HepG2 (cell line): Measurements from ENCODE around the gene PKIB.

ENCODE experiments used
- CREM ChIP-seq, 2 experiments: sonication (generic) in 1 of 2; formaldehyde crosslinking in 1 of 2; IDR thresholded peaks; 2 replicates each; pipeline versions ENCODE4 v1.4.0 to v1.6.1; 2016 to 2020; ENCODE audit warnings: antibody characterized with exemption in 1 of 2, mild to moderate bottlenecking in 1 of 2, missing genetic modification reagents in 1 of 2
- EZH2 ChIP-seq: conservative IDR thresholded peaks from 2 replicates; pipeline ENCODE4 v1.6.1; 2012; ENCODE audit warnings: mild to moderate bottlenecking, low read depth, low read length, moderate library complexity
- FOXO1 ChIP-seq: sonication (generic); formaldehyde crosslinking; IDR thresholded peaks from 2 replicates; pipeline ENCODE4 v1.4.0; 2020; ENCODE audit warnings: missing genetic modification reagents
- HNRNPLL ChIP-seq: fragments of 200-400 bp; formaldehyde crosslinking; IDR thresholded peaks from 2 replicates; pipeline ENCODE4 v1.6.1; 2017; ENCODE audit warnings: mild to moderate bottlenecking, low read depth, low read length; ENCODE audit not compliant: poor library complexity, severe bottlenecking
- MAFF ChIP-seq: IDR thresholded peaks from 2 replicates; pipeline ENCODE4 v1.6.1; 2011; ENCODE audit warnings: low read depth, low read length, improper control_type of control experiment
- MAFK ChIP-seq, 2 experiments: IDR thresholded peaks in 1 of 2; conservative IDR thresholded peaks in 1 of 2; 2 replicates each; pipeline ENCODE4 v1.6.1; 2011; ENCODE audit warnings: improper control_type of control experiment in 2 of 2, low read length in 2 of 2
- POLR2A ChIP-seq, 2 experiments: IDR thresholded peaks; 2 replicates each; pipeline ENCODE4 v1.6.1; 2011; ENCODE audit warnings: low read depth in 2 of 2, low read length in 2 of 2, mild to moderate bottlenecking in 1 of 2, moderate library complexity in 1 of 2; ENCODE audit not compliant: insufficient read depth in 1 of 2
- SP1 ChIP-seq, 2 experiments: fragments of 450-650 bp in 1 of 2; sonication (generic) in 1 of 2; formaldehyde crosslinking in 1 of 2; IDR thresholded peaks; 2 replicates each; pipeline versions ENCODE4 v1.4.0 to v1.6.1; 2016 to 2020; ENCODE audit warnings: missing genetic modification reagents in 1 of 2
- TAF1 ChIP-seq: sonication (generic); formaldehyde crosslinking; IDR thresholded peaks from 2 replicates; pipeline ENCODE4 v1.4.0; 2020; ENCODE audit warnings: missing genetic modification reagents
- ZNF124 ChIP-seq: sonication (generic); formaldehyde crosslinking; IDR thresholded peaks from 2 replicates; pipeline ENCODE4 v1.4.0; 2020; ENCODE audit warnings: missing genetic modification reagents
- TF ChIP-seq, protein P1 (sequence below): sonication (generic); formaldehyde crosslinking; IDR thresholded peaks from 2 replicates; pipeline ENCODE4 v1.5.0; 2020; ENCODE audit warnings: mild to moderate bottlenecking, missing genetic modification reagents, moderate library complexity
- TF ChIP-seq, protein P2 (sequence below), 2 experiments: sonication (generic) in 1 of 2; formaldehyde crosslinking in 1 of 2; IDR thresholded peaks; 2 replicates each; pipeline versions ENCODE4 v1.4.0 to v1.6.1; 2016 to 2020; ENCODE audit warnings: borderline replicate concordance in 1 of 2, low read depth in 1 of 2, mild to moderate bottlenecking in 1 of 2, missing genetic modification reagents in 1 of 2
- TF ChIP-seq, protein P3 (sequence below): sonication (generic); formaldehyde crosslinking; IDR thresholded peaks from 2 replicates; pipeline ENCODE4 v1.4.0; 2020; ENCODE audit warnings: missing genetic modification reagents

DNA sequence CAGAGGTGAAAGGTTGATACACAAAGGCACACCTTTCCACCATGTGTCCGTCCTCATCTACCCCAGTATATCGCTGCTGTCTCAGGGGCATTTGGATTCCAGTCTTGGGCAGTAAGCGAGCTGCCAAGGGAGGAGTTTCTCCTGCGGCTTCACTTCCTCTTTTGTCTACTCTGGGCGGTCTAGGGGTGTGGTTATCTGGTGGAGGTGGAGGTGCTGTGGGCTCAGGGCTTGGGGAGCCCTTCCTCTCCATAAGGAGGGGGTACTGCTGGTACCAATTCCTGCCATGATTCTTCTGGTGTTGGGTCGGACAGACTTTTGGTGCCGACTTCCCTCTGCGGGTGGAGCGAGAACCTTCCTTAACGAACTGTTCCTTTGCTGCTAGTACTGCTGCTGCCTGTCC lies 137.4 kb downstream of the PKIB start:
- TF ChIP-seq, protein P1, sequence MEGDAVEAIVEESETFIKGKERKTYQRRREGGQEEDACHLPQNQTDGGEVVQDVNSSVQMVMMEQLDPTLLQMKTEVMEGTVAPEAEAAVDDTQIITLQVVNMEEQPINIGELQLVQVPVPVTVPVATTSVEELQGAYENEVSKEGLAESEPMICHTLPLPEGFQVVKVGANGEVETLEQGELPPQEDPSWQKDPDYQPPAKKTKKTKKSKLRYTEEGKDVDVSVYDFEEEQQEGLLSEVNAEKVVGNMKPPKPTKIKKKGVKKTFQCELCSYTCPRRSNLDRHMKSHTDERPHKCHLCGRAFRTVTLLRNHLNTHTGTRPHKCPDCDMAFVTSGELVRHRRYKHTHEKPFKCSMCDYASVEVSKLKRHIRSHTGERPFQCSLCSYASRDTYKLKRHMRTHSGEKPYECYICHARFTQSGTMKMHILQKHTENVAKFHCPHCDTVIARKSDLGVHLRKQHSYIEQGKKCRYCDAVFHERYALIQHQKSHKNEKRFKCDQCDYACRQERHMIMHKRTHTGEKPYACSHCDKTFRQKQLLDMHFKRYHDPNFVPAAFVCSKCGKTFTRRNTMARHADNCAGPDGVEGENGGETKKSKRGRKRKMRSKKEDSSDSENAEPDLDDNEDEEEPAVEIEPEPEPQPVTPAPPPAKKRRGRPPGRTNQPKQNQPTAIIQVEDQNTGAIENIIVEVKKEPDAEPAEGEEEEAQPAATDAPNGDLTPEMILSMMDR (CRISPR knock-in tag) = no peak
- TF ChIP-seq POLR2A (IDR thresholded peaks at IDR 0.05; ENCODE audit: insufficient read depth in 1 of 2, low read depth in 2 of 2, low read length in 2 of 2) (no peak), HNRNPLL (no peak), MAFK (conservative IDR thresholded peaks at IDR 0.05 in 1 of 2, IDR thresholded peaks at IDR 0.05 in 1 of 2; ENCODE audit: low read length in 2 of 2) (no peak), MAFF (no peak), CREM (IDR thresholded peaks at IDR 0.05) (no peak), CREM (CRISPR knock-in tag; IDR thresholded peaks at IDR 0.05) (no peak), TAF1 (no peak), FOXO1 (CRISPR knock-in tag) (no peak), ZNF124 (CRISPR knock-in tag) (no peak), EZH2 (no peak), SP1 (IDR thresholded peaks at IDR 0.05) (no peak), SP1 (CRISPR knock-in tag; IDR thresholded peaks at IDR 0.05) (no peak)
- TF ChIP-seq, protein P2, sequence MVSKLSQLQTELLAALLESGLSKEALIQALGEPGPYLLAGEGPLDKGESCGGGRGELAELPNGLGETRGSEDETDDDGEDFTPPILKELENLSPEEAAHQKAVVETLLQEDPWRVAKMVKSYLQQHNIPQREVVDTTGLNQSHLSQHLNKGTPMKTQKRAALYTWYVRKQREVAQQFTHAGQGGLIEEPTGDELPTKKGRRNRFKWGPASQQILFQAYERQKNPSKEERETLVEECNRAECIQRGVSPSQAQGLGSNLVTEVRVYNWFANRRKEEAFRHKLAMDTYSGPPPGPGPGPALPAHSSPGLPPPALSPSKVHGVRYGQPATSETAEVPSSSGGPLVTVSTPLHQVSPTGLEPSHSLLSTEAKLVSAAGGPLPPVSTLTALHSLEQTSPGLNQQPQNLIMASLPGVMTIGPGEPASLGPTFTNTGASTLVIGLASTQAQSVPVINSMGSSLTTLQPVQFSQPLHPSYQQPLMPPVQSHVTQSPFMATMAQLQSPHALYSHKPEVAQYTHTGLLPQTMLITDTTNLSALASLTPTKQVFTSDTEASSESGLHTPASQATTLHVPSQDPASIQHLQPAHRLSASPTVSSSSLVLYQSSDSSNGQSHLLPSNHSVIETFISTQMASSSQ (IDR thresholded peaks at IDR 0.05; ENCODE audit: low read depth) = no peak
- TF ChIP-seq, protein P2 (CRISPR knock-in tag; IDR thresholded peaks at IDR 0.05; ENCODE audit: borderline replicate concordance) = no peak
- TF ChIP-seq, protein P3, sequence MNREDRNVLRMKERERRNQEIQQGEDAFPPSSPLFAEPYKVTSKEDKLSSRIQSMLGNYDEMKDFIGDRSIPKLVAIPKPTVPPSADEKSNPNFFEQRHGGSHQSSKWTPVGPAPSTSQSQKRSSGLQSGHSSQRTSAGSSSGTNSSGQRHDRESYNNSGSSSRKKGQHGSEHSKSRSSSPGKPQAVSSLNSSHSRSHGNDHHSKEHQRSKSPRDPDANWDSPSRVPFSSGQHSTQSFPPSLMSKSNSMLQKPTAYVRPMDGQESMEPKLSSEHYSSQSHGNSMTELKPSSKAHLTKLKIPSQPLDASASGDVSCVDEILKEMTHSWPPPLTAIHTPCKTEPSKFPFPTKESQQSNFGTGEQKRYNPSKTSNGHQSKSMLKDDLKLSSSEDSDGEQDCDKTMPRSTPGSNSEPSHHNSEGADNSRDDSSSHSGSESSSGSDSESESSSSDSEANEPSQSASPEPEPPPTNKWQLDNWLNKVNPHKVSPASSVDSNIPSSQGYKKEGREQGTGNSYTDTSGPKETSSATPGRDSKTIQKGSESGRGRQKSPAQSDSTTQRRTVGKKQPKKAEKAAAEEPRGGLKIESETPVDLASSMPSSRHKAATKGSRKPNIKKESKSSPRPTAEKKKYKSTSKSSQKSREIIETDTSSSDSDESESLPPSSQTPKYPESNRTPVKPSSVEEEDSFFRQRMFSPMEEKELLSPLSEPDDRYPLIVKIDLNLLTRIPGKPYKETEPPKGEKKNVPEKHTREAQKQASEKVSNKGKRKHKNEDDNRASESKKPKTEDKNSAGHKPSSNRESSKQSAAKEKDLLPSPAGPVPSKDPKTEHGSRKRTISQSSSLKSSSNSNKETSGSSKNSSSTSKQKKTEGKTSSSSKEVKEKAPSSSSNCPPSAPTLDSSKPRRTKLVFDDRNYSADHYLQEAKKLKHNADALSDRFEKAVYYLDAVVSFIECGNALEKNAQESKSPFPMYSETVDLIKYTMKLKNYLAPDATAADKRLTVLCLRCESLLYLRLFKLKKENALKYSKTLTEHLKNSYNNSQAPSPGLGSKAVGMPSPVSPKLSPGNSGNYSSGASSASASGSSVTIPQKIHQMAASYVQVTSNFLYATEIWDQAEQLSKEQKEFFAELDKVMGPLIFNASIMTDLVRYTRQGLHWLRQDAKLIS = no peak
